ENCODE measurements around the gene DRP2. TPM values are rescaled to one million over a fixed set of nuclear protein-coding genes. Genes with fewer than 3 reads are reported as not detected.
"Not testable (repeated sequence)": the region's sequence is repeated elsewhere in the genome, so short reads cannot be mapped to it uniquely, and the experiment has no call there.

The DRP2 gene
- total RNA-seq, 1 experiment from 2014 or later: 0.04 TPM

GRCh38 chrX:101290957-101291603, 71.5 kb downstream of the DRP2 start, which contains the start of gene TAF7L:
Gene TAF7L (minus strand): TSS chrX:101291334. CDS start chrX:101287543, 3,791 bp downstream.
- no peak within 1 kb of the TSS for H3K9ac ChIP-seq (ENCODE audit: extremely low read depth, insufficient read length, low read length)
- H3K79me1 ChIP-seq (ENCODE audit: insufficient read depth, low read depth, low read length, poor library complexity, severe bottlenecking): no peaks in the 10 kb centered on the region
- Mint-ChIP-seq H3K27ac (no peak within 1 kb of the TSS), H3K4me1 (no peaks in the 10 kb centered on the region), H3K9me3 (peaks cover 46 to 70% of the 10 kb centered on the region in 2 experiments), H3K27me3 (ENCODE audit: low read depth) (peaks cover 3% of the 10 kb centered on the region), H3K36me3 (ENCODE audit: insufficient read depth in 1 of 3, low read depth in 3 of 3) (peaks cover 0 to 7% (median 4%) of the 10 kb centered on the region in 3 experiments; a peak in 4 of 7 replicates), H3K4me3 (no peak within 1 kb of the TSS)
- H3K79me2 ChIP-seq (ENCODE audit: insufficient read depth, low read length): no peaks in the 10 kb centered on the region
- no peak within 1 kb of the TSS for H2BK12ac ChIP-seq (ENCODE audit: insufficient read length, low read depth, low read length)
- H3K18ac ChIP-seq (ENCODE audit: insufficient read length, low read depth, low read length): no peak within 1 kb of the TSS
- H2AK5ac ChIP-seq (ENCODE audit: insufficient read length, low read length): no peak within 1 kb of the TSS
- no peaks in the 10 kb centered on the region for H4K20me1 ChIP-seq (ENCODE audit: control insufficient read depth, insufficient read depth, insufficient read length)
- no peak within 1 kb of the TSS for H4K91ac ChIP-seq (ENCODE audit: insufficient read length, low read depth, low read length)
- no peak within 1 kb of the TSS for H2BK20ac ChIP-seq (ENCODE audit: low read depth, low read length, poor library complexity, severe bottlenecking)
- no peaks in the 10 kb centered on the region for H3K23me2 ChIP-seq (ENCODE audit: insufficient read length, low read depth, low read length, poor library complexity, severe bottlenecking)
- no peak within 1 kb of the TSS for H3K4ac ChIP-seq (ENCODE audit: low read depth, low read length)
- H2AFZ ChIP-seq (ENCODE audit: low read length): no peak within 1 kb of the TSS
- H2BK120ac ChIP-seq (ENCODE audit: low read depth, low read length, poor library complexity, severe bottlenecking): no peak within 1 kb of the TSS
- no peaks in the 10 kb centered on the region for H3K27me3 ChIP-seq (ENCODE audit: insufficient read depth, low read length)
- no peak within 1 kb of the TSS for H3K14ac ChIP-seq (ENCODE audit: insufficient read depth, low read length)
- no peak within 1 kb of the TSS for H3K56ac ChIP-seq (ENCODE audit: insufficient read length, low read depth, low read length)
- no peak within 1 kb of the TSS for H4K8ac ChIP-seq (replicated peaks; ENCODE audit: insufficient read length, low read depth, low read length)
- peak; percentile 28 for DNase-seq
- no peak within 1 kb of the TSS for H3T11ph ChIP-seq (ENCODE audit: low read length)
- peaks cover 20% of the 10 kb centered on the region for H3K9me3 ChIP-seq (ENCODE audit: control insufficient read depth, low read depth, low read length)
- no peak within 1 kb of the TSS for H3K4me2 ChIP-seq (ENCODE audit: insufficient read depth, insufficient read length, low read length)
- no peak within 1 kb of the TSS for H3K27ac ChIP-seq (ENCODE audit: insufficient read length, low read depth, low read length)
- H2BK15ac ChIP-seq (ENCODE audit: low read depth, low read length): no peak within 1 kb of the TSS
- no peak for TF ChIP-seq CTCF (conservative IDR thresholded peaks at IDR 0.05)
- H3K4me1 ChIP-seq (ENCODE audit: insufficient read depth, low read length): no peaks in the 10 kb centered on the region
- no peak within 1 kb of the TSS for H4K5ac ChIP-seq (ENCODE audit: insufficient read length, low read depth, low read length)
- H2BK5ac ChIP-seq (ENCODE audit: insufficient read length, low read length): no peak within 1 kb of the TSS
- H3K23ac ChIP-seq (ENCODE audit: insufficient read length, low read depth, low read length): no peak within 1 kb of the TSS
- WGBS (ENCODE audit: extremely low coverage, insufficient read length, low lambda C conversion rate): no CpG with 5 or more reads among the region's 75 CpGs

GRCh38 chrX:101295603-101296002, 76.0 kb downstream of the DRP2 start:
- not testable (repeated sequence) for H3K4me3 Mint-ChIP-seq

More at GRCh38 chrX:101295603-101296002, 76.0 kb downstream of the DRP2 start:
- H4K91ac ChIP-seq (ENCODE audit: insufficient read length, low read depth, low read length); H3K27ac ChIP-seq (ENCODE audit: insufficient read length, low read depth, low read length); H3T11ph ChIP-seq (ENCODE audit: low read length); H2BK15ac ChIP-seq (ENCODE audit: low read depth, low read length); H4K8ac ChIP-seq (replicated peaks; ENCODE audit: insufficient read length, low read depth, low read length); H2BK12ac ChIP-seq (ENCODE audit: insufficient read length, low read depth, low read length); H3K14ac ChIP-seq (ENCODE audit: insufficient read depth, low read length); H3K4ac ChIP-seq (ENCODE audit: low read depth, low read length); H4K20me1 ChIP-seq (ENCODE audit: control insufficient read depth, insufficient read depth, insufficient read length); H3K4me1 ChIP-seq (ENCODE audit: insufficient read depth, low read length); H3K27me3 Mint-ChIP-seq (ENCODE audit: low read depth); H3K79me2 ChIP-seq (ENCODE audit: insufficient read depth, low read length); H3K36me3 Mint-ChIP-seq (ENCODE audit: insufficient read depth in 1 of 3, low read depth in 3 of 3); H3K23me2 ChIP-seq (ENCODE audit: insufficient read length, low read depth, low read length, poor library complexity, severe bottlenecking); H3K4me1 Mint-ChIP-seq; H2BK20ac ChIP-seq (ENCODE audit: low read depth, low read length, poor library complexity, severe bottlenecking); H3K9ac ChIP-seq (ENCODE audit: extremely low read depth, insufficient read length, low read length); H2BK120ac ChIP-seq (ENCODE audit: low read depth, low read length, poor library complexity, severe bottlenecking); H3K27ac Mint-ChIP-seq; H2AFZ ChIP-seq (ENCODE audit: low read length); H3K18ac ChIP-seq (ENCODE audit: insufficient read length, low read depth, low read length); DNase-seq; H2BK5ac ChIP-seq (ENCODE audit: insufficient read length, low read length); H4K5ac ChIP-seq (ENCODE audit: insufficient read length, low read depth, low read length); H3K27me3 ChIP-seq (ENCODE audit: insufficient read depth, low read length); H2AK5ac ChIP-seq (ENCODE audit: insufficient read length, low read length); H3K4me2 ChIP-seq (ENCODE audit: insufficient read depth, insufficient read length, low read length); H3K23ac ChIP-seq (ENCODE audit: insufficient read length, low read depth, low read length); H3K79me1 ChIP-seq (ENCODE audit: insufficient read depth, low read depth, low read length, poor library complexity, severe bottlenecking); H3K56ac ChIP-seq (ENCODE audit: insufficient read length, low read depth, low read length): not testable (repeated sequence)
- peaks cover 43 to 68% of the 10 kb centered on the region in 2 experiments for H3K9me3 Mint-ChIP-seq
- WGBS (ENCODE audit: extremely low coverage, insufficient read length, low lambda C conversion rate): no CpG with 5 or more reads among the region's 3 CpGs
- peaks cover 11% of the 10 kb centered on the region for H3K9me3 ChIP-seq (ENCODE audit: control insufficient read depth, low read depth, low read length)

Data from H9 (cell line).